Mesenchymal stem cell (in vitro differentiated cells and primary cell): Measurements from ENCODE around the gene DAD1. TPM values are rescaled to one million over a fixed set of nuclear protein-coding genes. Genes with fewer than 3 reads are reported as not detected.

Experiments used
- DNase-seq: peaks from one replicate; pipeline ENCODE4 v3.0.0-alpha.2; 2013
- H2AFZ ChIP-seq: one replicate; pipeline ENCODE4 v1.6.1; 2013; ENCODE audit warnings: low read depth, mild to moderate bottlenecking, control low read depth, inconsistent platforms, low read length, moderate library complexity
- H2AK5ac ChIP-seq: 2 replicates; pipeline ENCODE4 v1.6.1; 2013; ENCODE audit warnings: low read length, moderate library complexity, mild to moderate bottlenecking, inconsistent platforms; ENCODE audit not compliant: severe bottlenecking
- H2BK120ac ChIP-seq: one replicate; pipeline ENCODE4 v1.6.1; 2013; ENCODE audit warnings: low read depth, mild to moderate bottlenecking, inconsistent platforms, low read length, moderate library complexity
- H2BK12ac ChIP-seq, 2 experiments: one replicate each; pipeline ENCODE4 v1.6.1; 2013; ENCODE audit warnings: inconsistent platforms in 2 of 2, low read length in 2 of 2, mild to moderate bottlenecking in 2 of 2, moderate library complexity in 2 of 2, control low read depth in 1 of 2
- H2BK15ac ChIP-seq: one replicate; pipeline ENCODE4 v1.6.1; 2013; ENCODE audit warnings: mild to moderate bottlenecking, low read depth, inconsistent platforms; ENCODE audit not compliant: poor library complexity, severe bottlenecking
- H2BK5ac ChIP-seq: 2 replicates; pipeline ENCODE4 v1.6.1; 2013; ENCODE audit warnings: low read depth, mild to moderate bottlenecking, low read length, control low read depth, inconsistent platforms; ENCODE audit not compliant: poor library complexity, severe bottlenecking
- H3K14ac ChIP-seq, 2 experiments: one replicate each; pipeline ENCODE4 v1.6.1; 2013; ENCODE audit warnings: inconsistent platforms in 2 of 2, low read length in 2 of 2, control low read depth in 1 of 2, mild to moderate bottlenecking in 1 of 2, moderate library complexity in 1 of 2
- H3K18ac ChIP-seq, 2 experiments: one replicate each; pipeline ENCODE4 v1.6.1; 2013; ENCODE audit warnings: inconsistent platforms in 2 of 2, low read length in 2 of 2, control low read depth in 1 of 2, low read depth in 1 of 2, mild to moderate bottlenecking in 1 of 2
- H3K23ac ChIP-seq, 2 experiments: one replicate each; pipeline ENCODE4 v1.6.1; 2013; ENCODE audit warnings: inconsistent platforms in 2 of 2, low read length in 2 of 2, mild to moderate bottlenecking in 2 of 2, moderate library complexity in 2 of 2, control low read depth in 1 of 2
- H3K27ac ChIP-seq: 2 replicates; pipeline ENCODE4 v1.5.1; 2013; ENCODE audit warnings: mild to moderate bottlenecking, moderate library complexity, low read length, control low read depth, inconsistent platforms; ENCODE audit not compliant: poor library complexity, severe bottlenecking
- H3K27me3 ChIP-seq, 2 experiments: 2 replicates each; pipeline versions ENCODE4 v1.6.1 to v1.7.0; 2013; ENCODE audit warnings: low read length in 2 of 2, mild to moderate bottlenecking in 2 of 2, moderate library complexity in 2 of 2, control low read depth in 1 of 2, inconsistent platforms in 1 of 2; ENCODE audit not compliant: control insufficient read depth in 1 of 2, insufficient read depth in 1 of 2
- H3K36me3 ChIP-seq, 2 experiments: 2 replicates each; pipeline versions ENCODE4 v1.6.1 to v1.7.0; 2013; ENCODE audit warnings: low read length in 2 of 2, control low read depth in 1 of 2, inconsistent platforms in 1 of 2, low read depth in 1 of 2, mild to moderate bottlenecking in 1 of 2; ENCODE audit not compliant: insufficient read depth in 2 of 2, control insufficient read depth in 1 of 2
- H3K4ac ChIP-seq, 2 experiments: one replicate each; pipeline ENCODE4 v1.6.1; 2013; ENCODE audit warnings: inconsistent platforms in 2 of 2, low read length in 2 of 2, mild to moderate bottlenecking in 2 of 2, moderate library complexity in 2 of 2, control low read depth in 1 of 2, low read depth in 1 of 2
- H3K4me1 ChIP-seq: 2 replicates; pipeline ENCODE4 v1.6.1; 2013; ENCODE audit warnings: low read depth, low read length, control low read depth; ENCODE audit not compliant: control insufficient read depth, insufficient read depth
- H3K4me2 ChIP-seq: 2 replicates; pipeline ENCODE4 v1.6.1; 2013; ENCODE audit warnings: low read length, mild to moderate bottlenecking, inconsistent platforms; ENCODE audit not compliant: poor library complexity, severe bottlenecking
- H3K4me3 ChIP-seq, 2 experiments: 2 replicates each; pipeline versions ENCODE4 v1.5.1 to v1.7.0; 2013; ENCODE audit warnings: low read length in 2 of 2, mild to moderate bottlenecking in 2 of 2, control low read depth in 1 of 2, low read depth in 1 of 2; ENCODE audit not compliant: insufficient read depth in 1 of 2
- H3K79me1 ChIP-seq: replicated peaks from 2 replicates; pipeline ENCODE4 v1.6.1; 2013; ENCODE audit warnings: mild to moderate bottlenecking, control low read depth, low read length, inconsistent platforms; ENCODE audit not compliant: poor library complexity, severe bottlenecking
- H3K9ac ChIP-seq: 2 replicates; pipeline ENCODE4 v1.7.0; 2013; ENCODE audit warnings: mild to moderate bottlenecking, low read length, moderate library complexity
- H3K9me3 ChIP-seq: 2 replicates; pipeline ENCODE4 v1.7.0; 2013; ENCODE audit warnings: mild to moderate bottlenecking, low read length; ENCODE audit not compliant: control insufficient read depth
- H4K8ac ChIP-seq: one replicate; pipeline ENCODE4 v1.6.1; 2013; ENCODE audit warnings: inconsistent platforms, mild to moderate bottlenecking, low read length, moderate library complexity
- H4K91ac ChIP-seq: one replicate; pipeline ENCODE4 v1.6.1; 2013; ENCODE audit warnings: mild to moderate bottlenecking, low read length, inconsistent platforms
- WGBS: methylation state at CpG from one replicate; pipeline ENCODE4 v1.1.7; 2013; ENCODE audit warnings: mixed read lengths; 5-methylcytosine and 5-hydroxymethylcytosine counted together
- small RNA-seq: library from polyadenylated mRNA; stranded (forward); fragments of <200 nt; extraction: miRNeasy Mini kit (QIAGEN cat#:217004); gene quantifications from one replicate; pipeline ENCODE3, GENCODE V24; 2013; ENCODE audit warnings: low read depth

DAD1 gene

GRCh38 chr14:22517117-22517720 is 71.8 kb downstream of the DAD1 start:
- Histone ChIP-seq H3K18ac (no peak overlapping the region), H3K4me3 (no peak overlapping the region), H3K4me1 (no peaks in the 10 kb centered on the region), H2BK120ac (no peak overlapping the region), H3K27me3 (peaks cover 0 to 12% of the 10 kb centered on the region in 2 experiments), H3K4me2 (no peak overlapping the region), H3K14ac (no peak overlapping the region), H3K23ac (no peak overlapping the region), H3K79me1 (no peaks in the 10 kb centered on the region), H4K91ac (no peak overlapping the region), H2BK5ac (no peak overlapping the region), H2AK5ac (no peak overlapping the region), H3K9me3 (no peaks in the 10 kb centered on the region), H3K9ac (no peak overlapping the region), H2BK12ac (no peak overlapping the region), H2BK15ac (no peak overlapping the region), H3K4ac (no peak overlapping the region), H2AFZ (no peak overlapping the region), H3K27ac (no peak overlapping the region), H4K8ac (no peak overlapping the region), H3K36me3 (no peaks in the 10 kb centered on the region)
- DNase-seq: no peak
- WGBS: 90% methylated on average over 7 of the region's 7 CpGs

GRCh38 chr14:22515929-22516328 is 73.1 kb downstream of the DAD1 start:
- Histone ChIP-seq H3K14ac (no peak overlapping the region), H3K4ac (no peak overlapping the region), H2BK12ac (peak overlapping the region in 1 of 2 experiments; percentile 23), H4K91ac (no peak overlapping the region), H4K8ac (no peak overlapping the region), H3K27me3 (peaks cover 0 to 12% of the 10 kb centered on the region in 2 experiments), H3K9me3 (no peaks in the 10 kb centered on the region), H2BK120ac (no peak overlapping the region), H3K4me3 (no peak overlapping the region), H2AK5ac (no peak overlapping the region), H3K36me3 (no peaks in the 10 kb centered on the region), H2BK15ac (no peak overlapping the region), H3K23ac (no peak overlapping the region), H3K79me1 (no peaks in the 10 kb centered on the region), H3K27ac (no peak overlapping the region), H3K9ac (no peak overlapping the region), H3K4me1 (no peaks in the 10 kb centered on the region), H3K4me2 (no peak overlapping the region), H2BK5ac (no peak overlapping the region), H2AFZ (no peak overlapping the region), H3K18ac (no peak overlapping the region)
- whole genome bisulfite sequencing: 96% methylated on average over 2 of the region's 2 CpGs
- no peak for DNase-seq

Small RNA genes within 50 kb of the gene (small RNA-seq; reads per million reads assigned to genes)
- gene TRAJ1 (not detected), gene TRAJ10 (not detected), gene TRAJ11 (not detected), gene TRAJ12 (not detected), gene TRAJ13 (not detected), gene TRAJ14 (not detected), gene TRAJ16 (not detected), gene TRAJ17 (not detected), gene TRAJ18 (not detected), gene TRAJ19 (not detected), gene TRAJ2 (not detected), gene TRAJ20 (not detected), gene TRAJ21 (not detected), gene TRAJ22 (not detected), gene TRAJ23 (not detected), gene TRAJ24 (not detected), gene TRAJ25 (not detected), gene TRAJ26 (not detected), gene TRAJ27 (not detected), gene TRAJ28 (not detected), gene TRAJ3 (not detected), gene TRAJ4 (not detected), gene TRAJ5 (not detected), gene TRAJ6 (not detected), gene TRAJ7 (not detected), gene TRAJ8 (not detected), gene TRAJ9 (not detected)
